Measurements from ENCODE around the gene NUDT16L1.

Gene NUDT16L1

GRCh38 chr16:4744555-4745273, 51.4 kb downstream of the NUDT16L1 start:
- TF ChIP-seq, protein P1, sequence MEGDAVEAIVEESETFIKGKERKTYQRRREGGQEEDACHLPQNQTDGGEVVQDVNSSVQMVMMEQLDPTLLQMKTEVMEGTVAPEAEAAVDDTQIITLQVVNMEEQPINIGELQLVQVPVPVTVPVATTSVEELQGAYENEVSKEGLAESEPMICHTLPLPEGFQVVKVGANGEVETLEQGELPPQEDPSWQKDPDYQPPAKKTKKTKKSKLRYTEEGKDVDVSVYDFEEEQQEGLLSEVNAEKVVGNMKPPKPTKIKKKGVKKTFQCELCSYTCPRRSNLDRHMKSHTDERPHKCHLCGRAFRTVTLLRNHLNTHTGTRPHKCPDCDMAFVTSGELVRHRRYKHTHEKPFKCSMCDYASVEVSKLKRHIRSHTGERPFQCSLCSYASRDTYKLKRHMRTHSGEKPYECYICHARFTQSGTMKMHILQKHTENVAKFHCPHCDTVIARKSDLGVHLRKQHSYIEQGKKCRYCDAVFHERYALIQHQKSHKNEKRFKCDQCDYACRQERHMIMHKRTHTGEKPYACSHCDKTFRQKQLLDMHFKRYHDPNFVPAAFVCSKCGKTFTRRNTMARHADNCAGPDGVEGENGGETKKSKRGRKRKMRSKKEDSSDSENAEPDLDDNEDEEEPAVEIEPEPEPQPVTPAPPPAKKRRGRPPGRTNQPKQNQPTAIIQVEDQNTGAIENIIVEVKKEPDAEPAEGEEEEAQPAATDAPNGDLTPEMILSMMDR (IDR thresholded peaks at IDR 0.05; ENCODE audit: low read depth, low read length, missing control alignments), result no peak
- no peak for DNase-seq (ENCODE audit: extremely low read depth, low read depth)
- no peak overlapping the region for H3K4me3 ChIP-seq (replicated peaks; ENCODE audit: low read depth, low read length)

- TF ChIP-seq, protein P1 (IDR thresholded peaks at IDR 0.05; ENCODE audit: low read depth, low read length, missing control alignments), result no peak
- DNase-seq (ENCODE audit: extremely low read depth, low read depth), result no peak
- no peak overlapping the region for H3K4me3 ChIP-seq (replicated peaks; ENCODE audit: low read depth, low read length)
These were observed 51.9 kb downstream of the NUDT16L1 start for GRCh38 chr16:4745274-4745569.

Data from HFF-Myc (cell line).